Measurements from ENCODE around the gene MEIOB.

DNA sequence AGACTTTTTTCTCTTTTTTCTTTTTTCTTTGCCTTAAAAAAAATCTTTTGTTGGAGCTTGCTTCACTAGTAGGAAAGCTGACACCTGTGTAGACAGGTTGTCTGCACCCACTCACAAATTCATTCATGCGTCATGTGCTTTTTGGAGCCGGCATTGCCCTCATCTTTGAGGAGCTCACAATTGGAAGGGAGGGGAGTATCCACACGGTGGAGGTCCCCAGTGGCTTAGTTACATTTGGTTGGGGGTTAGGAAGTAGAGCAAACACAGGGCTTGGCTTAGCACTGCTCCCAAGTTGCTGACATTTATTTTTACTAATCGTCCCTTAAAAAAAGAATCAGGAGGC, 18.7 kb upstream of the MEIOB start:
- TF ChIP-seq EZH2 (IDR thresholded peaks at IDR 0.05; ENCODE audit: low read depth): no peak
- TF ChIP-seq, protein P1, sequence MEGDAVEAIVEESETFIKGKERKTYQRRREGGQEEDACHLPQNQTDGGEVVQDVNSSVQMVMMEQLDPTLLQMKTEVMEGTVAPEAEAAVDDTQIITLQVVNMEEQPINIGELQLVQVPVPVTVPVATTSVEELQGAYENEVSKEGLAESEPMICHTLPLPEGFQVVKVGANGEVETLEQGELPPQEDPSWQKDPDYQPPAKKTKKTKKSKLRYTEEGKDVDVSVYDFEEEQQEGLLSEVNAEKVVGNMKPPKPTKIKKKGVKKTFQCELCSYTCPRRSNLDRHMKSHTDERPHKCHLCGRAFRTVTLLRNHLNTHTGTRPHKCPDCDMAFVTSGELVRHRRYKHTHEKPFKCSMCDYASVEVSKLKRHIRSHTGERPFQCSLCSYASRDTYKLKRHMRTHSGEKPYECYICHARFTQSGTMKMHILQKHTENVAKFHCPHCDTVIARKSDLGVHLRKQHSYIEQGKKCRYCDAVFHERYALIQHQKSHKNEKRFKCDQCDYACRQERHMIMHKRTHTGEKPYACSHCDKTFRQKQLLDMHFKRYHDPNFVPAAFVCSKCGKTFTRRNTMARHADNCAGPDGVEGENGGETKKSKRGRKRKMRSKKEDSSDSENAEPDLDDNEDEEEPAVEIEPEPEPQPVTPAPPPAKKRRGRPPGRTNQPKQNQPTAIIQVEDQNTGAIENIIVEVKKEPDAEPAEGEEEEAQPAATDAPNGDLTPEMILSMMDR (conservative IDR thresholded peaks at IDR 0.05): no peak
